Parathyroid adenoma (tissue), 2 donors: ENCODE measurements around the gene SLC47A2.
"Not testable (repeated sequence)": the region's sequence is repeated elsewhere in the genome, so short reads cannot be mapped to it uniquely, and the experiment has no call there.

Source experiments
- H2AFZ ChIP-seq: fragments of 300-600 bp; sonication (generic); one replicate; pipeline ENCODE4 v1.7.0; 2017; ENCODE audit warnings: antibody characterized with exemption, mild to moderate bottlenecking
- H3K27ac ChIP-seq: fragments of 300-600 bp; sonication (generic); one replicate; pipeline ENCODE4 v1.7.0; 2017
- H3K27me3 ChIP-seq: fragments of 300-600 bp; sonication (generic); one replicate; pipeline ENCODE4 v1.7.0; 2017; ENCODE audit warnings: low read length; ENCODE audit not compliant: control insufficient read depth, insufficient read depth
- H3K36me3 ChIP-seq: fragments of 300-600 bp; sonication (generic); one replicate; pipeline ENCODE4 v1.7.0; 2017; ENCODE audit warnings: low read length; ENCODE audit not compliant: control insufficient read depth, insufficient read depth
- H3K4me1 ChIP-seq: fragments of 300-600 bp; sonication (generic); one replicate; pipeline ENCODE4 v1.7.0; 2017; ENCODE audit warnings: control low read depth
- H3K4me2 ChIP-seq: fragments of 300-600 bp; sonication (generic); one replicate; pipeline ENCODE4 v1.7.0; 2017; ENCODE audit warnings: low read length
- H3K4me3 ChIP-seq: fragments of 300-600 bp; sonication (generic); one replicate; pipeline ENCODE4 v1.7.0; 2017; ENCODE audit warnings: low read depth, low read length
- H3K79me2 ChIP-seq: fragments of 300-600 bp; sonication (generic); one replicate; pipeline ENCODE4 v1.7.0; 2017; ENCODE audit warnings: control low read depth
- H3K9ac ChIP-seq: fragments of 300-600 bp; sonication (generic); one replicate; pipeline ENCODE4 v1.7.0; 2017; ENCODE audit warnings: mild to moderate bottlenecking
- H3K9me3 ChIP-seq: fragments of 300-600 bp; sonication (generic); one replicate; pipeline ENCODE4 v1.7.0; 2017; ENCODE audit warnings: low read length; ENCODE audit not compliant: control insufficient read depth
- TF ChIP-seq, protein P1 (sequence below): fragments of 300-600 bp; sonication (generic); IDR thresholded peaks from one replicate; pipeline ENCODE4 v1.7.0; 2017; ENCODE audit warnings: antibody characterized with exemption, mild to moderate bottlenecking
- donor health status: primary hyperparathyroidism.

SLC47A2 gene

DNA sequence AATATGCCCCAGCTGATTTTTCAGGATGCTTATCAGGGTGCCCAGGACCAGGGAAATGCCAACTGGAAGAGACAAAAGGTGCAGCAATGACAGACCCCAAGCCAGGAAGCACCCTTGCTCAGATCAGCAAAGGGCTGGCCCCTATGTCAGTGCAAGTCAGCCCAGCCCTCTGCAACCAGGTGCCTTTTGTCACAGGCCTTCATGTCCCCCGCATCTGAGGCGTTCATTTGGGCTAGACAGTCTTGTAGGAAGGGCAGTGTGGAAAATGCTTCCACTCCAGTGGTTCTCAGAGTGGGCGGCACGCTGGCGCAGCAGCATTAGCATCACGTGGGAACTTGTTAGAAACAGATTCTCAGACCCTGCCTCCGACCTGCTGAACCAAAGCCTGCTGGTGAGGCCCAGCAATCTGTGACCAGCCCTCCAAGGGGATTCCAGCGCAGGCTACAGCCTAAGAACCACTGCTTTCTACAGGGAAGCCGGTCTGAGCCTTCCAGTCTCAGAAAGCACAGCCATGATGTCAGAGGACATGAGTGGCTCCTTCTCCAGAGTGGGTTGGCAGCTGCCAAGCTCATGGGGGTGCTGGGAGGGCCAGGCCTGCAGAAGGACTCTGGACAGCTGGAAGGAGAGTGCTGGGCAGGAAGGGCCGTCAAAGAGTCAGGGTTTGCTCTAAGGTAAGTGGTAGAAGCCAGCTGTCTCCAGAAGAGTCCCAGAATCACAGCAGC lies 13.1 kb downstream of the SLC47A2 start:
- Histone ChIP-seq H3K27me3 (no peaks in the 10 kb centered on the region), H3K4me3 (no peak overlapping the region), H3K79me2 (no peaks in the 10 kb centered on the region), H3K9ac (no peak overlapping the region), H3K4me2 (no peak overlapping the region), H3K36me3 (no peaks in the 10 kb centered on the region), H3K4me1 (no peaks in the 10 kb centered on the region), H3K27ac (no peak overlapping the region), H3K9me3 (no peaks in the 10 kb centered on the region), H2AFZ (no peak overlapping the region)
- TF ChIP-seq, protein P1, sequence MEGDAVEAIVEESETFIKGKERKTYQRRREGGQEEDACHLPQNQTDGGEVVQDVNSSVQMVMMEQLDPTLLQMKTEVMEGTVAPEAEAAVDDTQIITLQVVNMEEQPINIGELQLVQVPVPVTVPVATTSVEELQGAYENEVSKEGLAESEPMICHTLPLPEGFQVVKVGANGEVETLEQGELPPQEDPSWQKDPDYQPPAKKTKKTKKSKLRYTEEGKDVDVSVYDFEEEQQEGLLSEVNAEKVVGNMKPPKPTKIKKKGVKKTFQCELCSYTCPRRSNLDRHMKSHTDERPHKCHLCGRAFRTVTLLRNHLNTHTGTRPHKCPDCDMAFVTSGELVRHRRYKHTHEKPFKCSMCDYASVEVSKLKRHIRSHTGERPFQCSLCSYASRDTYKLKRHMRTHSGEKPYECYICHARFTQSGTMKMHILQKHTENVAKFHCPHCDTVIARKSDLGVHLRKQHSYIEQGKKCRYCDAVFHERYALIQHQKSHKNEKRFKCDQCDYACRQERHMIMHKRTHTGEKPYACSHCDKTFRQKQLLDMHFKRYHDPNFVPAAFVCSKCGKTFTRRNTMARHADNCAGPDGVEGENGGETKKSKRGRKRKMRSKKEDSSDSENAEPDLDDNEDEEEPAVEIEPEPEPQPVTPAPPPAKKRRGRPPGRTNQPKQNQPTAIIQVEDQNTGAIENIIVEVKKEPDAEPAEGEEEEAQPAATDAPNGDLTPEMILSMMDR, result no peak

DNA sequence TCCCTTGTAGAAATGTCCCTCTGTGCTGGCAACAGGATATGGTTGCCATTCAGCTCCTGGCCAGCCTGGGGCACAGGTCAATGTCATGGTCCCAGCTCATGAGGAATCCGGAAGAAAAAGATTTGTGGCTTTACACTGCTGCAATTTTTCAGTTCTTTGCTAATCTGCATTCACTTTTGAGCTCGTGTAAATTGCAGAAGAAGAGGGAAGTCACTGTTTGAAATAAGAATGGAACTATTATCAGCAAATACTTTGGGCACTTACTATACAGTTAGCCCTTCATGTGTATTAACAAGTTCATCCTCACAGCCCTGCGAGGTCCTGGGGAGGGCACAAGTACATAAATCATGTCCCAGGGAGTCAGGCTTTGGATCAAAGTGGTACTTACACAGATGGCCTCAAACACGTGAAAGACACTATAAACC lies 14.2 kb downstream of the SLC47A2 start:
- Histone ChIP-seq H3K4me1 (no peaks in the 10 kb centered on the region), H3K9me3 (no peaks in the 10 kb centered on the region), H3K79me2 (no peaks in the 10 kb centered on the region), H3K4me3 (no peak overlapping the region), H3K4me2 (no peak overlapping the region), H3K27ac (no peak overlapping the region), H3K9ac (no peak overlapping the region), H2AFZ (no peak overlapping the region), H3K36me3 (no peaks in the 10 kb centered on the region), H3K27me3 (no peaks in the 10 kb centered on the region)
- TF ChIP-seq, protein P1, result no peak

DNA sequence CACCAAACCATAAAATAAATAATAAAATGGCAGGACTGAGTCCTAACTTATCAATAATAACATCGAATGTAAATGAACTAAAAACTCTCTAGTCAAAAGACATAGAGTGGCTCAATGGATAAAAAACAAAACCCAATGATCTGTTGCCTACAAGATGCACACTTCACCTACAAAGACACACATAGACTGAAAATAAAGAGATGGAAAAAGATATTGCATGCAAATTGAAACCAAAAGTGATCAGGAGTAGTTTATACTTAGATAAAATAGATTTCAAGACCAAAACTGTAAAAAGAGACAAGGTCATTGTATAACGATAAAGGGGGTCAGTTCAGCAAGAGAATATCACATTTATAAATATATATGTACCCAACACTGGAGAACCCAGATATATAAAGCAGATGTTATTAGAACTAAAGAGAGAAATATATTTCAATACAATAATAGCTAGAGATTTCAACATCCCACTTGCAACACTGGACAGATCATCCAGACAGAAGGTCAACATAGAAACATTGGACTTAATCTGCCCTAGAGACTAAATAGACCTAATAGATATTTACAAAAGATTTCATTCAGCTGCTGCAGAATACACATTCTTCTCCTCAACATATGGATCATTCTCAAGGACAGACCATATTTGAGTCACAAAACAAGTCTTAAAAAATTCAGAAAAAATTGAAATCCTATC lies 29.8 kb downstream of the SLC47A2 start:
- no peak overlapping the region for H3K27ac ChIP-seq
- no peaks in the 10 kb centered on the region for H3K4me1 ChIP-seq
- no peaks in the 10 kb centered on the region for H3K9me3 ChIP-seq
- H3K4me2 ChIP-seq, result no peak overlapping the region
- no peak overlapping the region for H2AFZ ChIP-seq
- H3K36me3 ChIP-seq, result no peaks in the 10 kb centered on the region
- no peaks in the 10 kb centered on the region for H3K79me2 ChIP-seq
- TF ChIP-seq, protein P1, result no peak
- H3K4me3 ChIP-seq, result no peak overlapping the region
- no peak overlapping the region for H3K9ac ChIP-seq
- no peaks in the 10 kb centered on the region for H3K27me3 ChIP-seq

DNA sequence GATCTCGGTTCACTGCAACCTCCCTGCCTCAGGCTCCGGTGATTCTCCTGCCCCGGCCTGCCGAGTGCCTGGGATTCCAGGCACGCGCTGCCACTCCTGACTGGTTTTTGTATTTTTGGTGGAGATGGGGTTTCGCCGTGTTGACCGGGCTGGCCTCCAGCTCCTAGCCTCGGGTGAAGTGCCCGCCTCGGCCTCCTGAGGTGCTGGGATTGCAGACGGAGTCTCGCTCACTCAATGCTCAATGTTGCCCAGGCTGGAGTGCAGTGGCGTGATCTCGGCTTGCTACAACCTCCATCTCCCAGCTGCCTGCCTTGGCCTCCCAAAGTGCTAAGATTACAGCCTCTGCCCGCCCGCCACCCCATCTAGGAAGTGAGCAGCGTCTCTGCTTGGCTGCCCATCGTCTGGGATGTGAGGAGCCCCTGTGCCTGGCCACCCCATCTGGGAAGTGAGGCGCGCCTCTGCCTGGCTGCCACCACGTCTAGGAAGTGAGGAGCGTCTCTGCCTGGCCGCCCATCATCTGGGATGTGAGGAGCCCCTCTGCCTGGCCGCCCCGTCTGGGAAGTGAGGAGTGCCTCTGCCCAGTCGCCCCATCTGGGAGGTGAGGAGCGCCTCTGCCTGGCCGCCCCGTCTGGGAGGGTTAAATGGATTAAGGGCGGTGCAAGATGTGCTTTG lies 31.3 kb downstream of the SLC47A2 start:
- H3K27me3 ChIP-seq, H3K4me1 ChIP-seq, H3K4me2 ChIP-seq, H3K36me3 ChIP-seq, H3K9me3 ChIP-seq, H3K79me2 ChIP-seq, H3K27ac ChIP-seq, H3K4me3 ChIP-seq, H2AFZ ChIP-seq, H3K9ac ChIP-seq: not testable (repeated sequence)

DNA sequence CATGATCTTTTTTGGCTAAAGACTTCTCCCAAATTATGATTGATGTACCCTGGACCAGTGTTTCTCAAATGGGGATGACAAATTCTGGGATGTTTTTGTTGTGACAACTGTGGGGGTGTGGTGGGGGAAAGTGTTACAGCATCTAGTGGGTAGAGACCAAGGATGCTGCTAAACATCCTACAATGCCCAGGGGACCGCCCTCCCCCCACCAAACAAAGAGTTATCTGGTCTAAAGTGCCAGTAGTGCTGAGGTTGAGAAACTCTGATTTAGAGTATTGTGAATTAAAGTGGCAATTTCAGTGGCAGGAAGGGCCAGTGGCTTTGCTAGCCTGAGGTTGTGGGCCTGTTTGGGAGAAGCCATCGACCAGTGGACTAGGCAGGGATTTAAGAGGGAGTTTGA lies 33.3 kb downstream of the SLC47A2 start:
- H3K9me3 ChIP-seq, result no peaks in the 10 kb centered on the region
- no peak overlapping the region for H2AFZ ChIP-seq
- TF ChIP-seq, protein P1, result no peak
- H3K4me1 ChIP-seq, result no peaks in the 10 kb centered on the region
- H3K4me3 ChIP-seq, result no peak overlapping the region
- no peaks in the 10 kb centered on the region for H3K79me2 ChIP-seq
- H3K9ac ChIP-seq, result no peak overlapping the region
- H3K36me3 ChIP-seq, result no peaks in the 10 kb centered on the region
- no peak overlapping the region for H3K27ac ChIP-seq
- H3K4me2 ChIP-seq, result no peak overlapping the region
- H3K27me3 ChIP-seq, result no peaks in the 10 kb centered on the region
